Stimulated activated naive CD8-positive, alpha-beta T cell treated with anti-CD3 and anti-CD28 coated beads, Interleukin-15, amount 100 ng/mL, for 72 hours (primary cell): Measurements from ENCODE around the gene CLCN5.
"Not testable (repeated sequence)": the region's sequence is repeated elsewhere in the genome, so short reads cannot be mapped to it uniquely, and the experiment has no call there.

ENCODE experiments used
- ATAC-seq: fragments of 150-1000 bp; cut with Tn5 transposase; 2 replicates; pipeline ENCODE4 v1.10.0; 2021; ENCODE audit warnings: mild to moderate bottlenecking, moderate library complexity
- DNase-seq, 2 donors: peaks; one replicate each; pipeline ENCODE4 v3.0.0; 2021 to 2022
- H3K27ac Mint-ChIP-seq, 2 donors: one replicate each; pipeline ENCODE4 v1.8.0; 2022; ENCODE audit warnings: mild to moderate bottlenecking in 2 of 2, mixed read lengths in 2 of 2, moderate library complexity in 2 of 2
- H3K27me3 Mint-ChIP-seq: one replicate; pipeline ENCODE4 v1.8.0; 2022; ENCODE audit warnings: mixed read lengths
- H3K4me1 Mint-ChIP-seq: one replicate; pipeline ENCODE4 v1.8.0; 2022; ENCODE audit warnings: mild to moderate bottlenecking, mixed read lengths
- H3K4me3 Mint-ChIP-seq, 2 donors: one replicate each; pipeline ENCODE4 v1.8.0; 2022; ENCODE audit warnings: mild to moderate bottlenecking in 2 of 2, mixed read lengths in 2 of 2, moderate library complexity in 1 of 2
- H3K9me3 Mint-ChIP-seq, 2 donors: one replicate each; pipeline ENCODE4 v1.8.0; 2022; ENCODE audit warnings: mixed read lengths in 2 of 2

CLCN5 gene

DNA sequence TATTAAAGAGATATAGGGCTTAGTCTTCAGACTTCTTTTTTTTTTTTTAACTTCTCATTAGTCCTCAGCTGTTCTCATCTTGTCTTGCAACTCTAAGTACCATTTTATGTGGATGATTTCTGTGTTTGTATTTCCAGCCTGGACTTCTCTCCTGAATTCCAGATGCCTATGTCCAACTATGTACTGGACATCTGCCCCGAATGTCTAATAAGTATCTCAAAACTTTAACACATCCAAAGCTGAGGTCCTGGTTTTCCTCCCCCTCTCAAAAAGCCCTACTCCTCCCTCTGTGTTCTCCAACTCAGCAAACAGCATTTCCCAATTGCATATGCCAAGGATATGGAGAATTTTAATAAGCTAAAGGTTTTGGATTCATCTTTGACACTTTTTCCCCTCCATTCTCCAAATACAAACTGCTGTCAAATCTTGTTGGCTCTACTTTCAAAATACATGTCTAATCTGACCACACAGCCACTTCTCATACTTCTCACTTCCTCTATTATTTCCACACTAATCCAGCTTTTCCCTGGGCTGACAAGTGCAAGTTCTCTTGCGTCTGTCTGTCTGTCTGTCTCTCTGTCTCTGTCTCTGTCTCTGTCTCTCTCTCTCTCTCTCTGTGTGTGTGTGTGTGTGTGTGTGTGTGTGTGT lies 79.8 kb downstream of the CLCN5 start:
- Mint-ChIP-seq H3K27ac (no peak overlapping the region), H3K4me3 (no peak overlapping the region), H3K4me1 (peaks cover 6% of the 10 kb centered on the region), H3K9me3 (no peaks in the 10 kb centered on the region), H3K27me3 (no peaks in the 10 kb centered on the region)
- DNase-seq: no peak
- ATAC-seq: no peak

DNA sequence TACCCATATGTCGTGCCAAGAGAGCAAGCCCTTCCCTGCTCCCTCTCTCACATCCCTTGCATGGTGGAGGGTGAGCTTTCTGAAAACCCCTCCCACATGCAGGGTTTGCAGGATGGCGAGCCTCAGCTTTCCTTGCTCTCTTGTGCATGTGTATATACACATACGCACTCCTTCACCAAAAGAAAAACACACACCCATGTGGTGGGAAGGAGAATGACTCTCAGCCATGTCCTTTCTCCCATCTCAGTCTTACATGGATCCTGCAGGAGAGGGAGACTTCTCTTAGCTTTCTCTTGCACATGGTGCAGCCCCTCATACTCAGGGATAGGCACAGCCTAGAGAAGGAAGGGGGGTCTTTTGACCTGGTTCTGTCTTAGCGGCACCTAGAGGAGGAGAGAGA lies 81.1 kb downstream of the CLCN5 start:
- Mint-ChIP-seq H3K27ac (peak overlapping the region in 1 of 2 donors; percentile 48), H3K4me1 (peaks cover 6% of the 10 kb centered on the region), H3K4me3 (no peak overlapping the region), H3K9me3 (no peaks in the 10 kb centered on the region), H3K27me3 (no peaks in the 10 kb centered on the region)
- no peak for DNase-seq
- no peak for ATAC-seq

DNA sequence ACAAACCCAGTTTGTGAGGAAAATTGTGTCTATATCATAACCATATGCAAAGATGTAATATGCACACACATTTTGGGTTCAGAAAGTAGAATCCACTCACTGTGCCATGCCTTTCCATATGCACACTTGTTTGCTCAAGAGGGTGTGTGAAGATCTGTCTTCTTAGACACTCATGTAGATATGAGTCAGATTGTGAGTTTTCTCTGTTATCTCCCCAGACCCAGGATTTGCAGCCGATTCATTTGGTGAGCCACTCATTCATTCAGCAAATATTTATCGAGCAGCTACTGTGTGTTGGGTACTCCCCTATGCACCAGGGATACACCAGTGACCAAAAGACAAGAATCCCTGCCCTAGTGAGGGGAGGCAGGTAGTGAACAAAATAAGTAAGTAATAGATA lies 81.5 kb downstream of the CLCN5 start:
- Mint-ChIP-seq H3K27ac (no peak overlapping the region), H3K9me3 (no peaks in the 10 kb centered on the region), H3K4me3 (no peak overlapping the region), H3K4me1 (peaks cover 6% of the 10 kb centered on the region), H3K27me3 (no peaks in the 10 kb centered on the region)
- ATAC-seq (no peak), DNase-seq (no peak)

- not testable (repeated sequence) for H3K4me3 Mint-ChIP-seq, H3K27me3 Mint-ChIP-seq, H3K27ac Mint-ChIP-seq, DNase-seq, ATAC-seq, H3K4me1 Mint-ChIP-seq
- peaks cover 6 to 22% of the 10 kb centered on the region in 2 donors for H3K9me3 Mint-ChIP-seq
Observed at GRCh38 chrX:50025591-50025990, 103.2 kb downstream of the CLCN5 start.

DNA sequence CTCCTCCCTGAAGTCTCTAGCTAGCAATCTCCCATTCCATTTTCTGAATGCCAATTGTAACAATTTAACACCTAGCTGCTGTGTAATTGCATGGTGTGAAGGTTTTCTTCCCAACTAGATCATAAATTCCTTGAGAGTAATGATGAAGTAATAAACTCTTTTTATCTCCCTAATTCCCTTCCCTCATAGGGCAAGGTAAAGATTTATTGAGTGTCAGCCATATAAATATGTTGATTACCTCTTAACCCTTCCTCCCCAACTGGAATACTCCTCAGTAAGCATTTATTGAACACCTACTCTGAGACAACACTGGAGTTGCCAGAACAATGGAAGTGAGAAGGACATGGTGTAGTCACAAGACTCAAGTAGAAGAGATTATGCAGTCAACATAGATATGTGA lies 112.7 kb downstream of the CLCN5 start:
- Mint-ChIP-seq H3K4me3 (no peak overlapping the region), H3K27me3 (no peaks in the 10 kb centered on the region), H3K27ac (no peak overlapping the region), H3K4me1 (no peaks in the 10 kb centered on the region), H3K9me3 (peaks cover 0 to 6% of the 10 kb centered on the region in 2 donors)
- ATAC-seq (no peak), DNase-seq (no peak)

DNA sequence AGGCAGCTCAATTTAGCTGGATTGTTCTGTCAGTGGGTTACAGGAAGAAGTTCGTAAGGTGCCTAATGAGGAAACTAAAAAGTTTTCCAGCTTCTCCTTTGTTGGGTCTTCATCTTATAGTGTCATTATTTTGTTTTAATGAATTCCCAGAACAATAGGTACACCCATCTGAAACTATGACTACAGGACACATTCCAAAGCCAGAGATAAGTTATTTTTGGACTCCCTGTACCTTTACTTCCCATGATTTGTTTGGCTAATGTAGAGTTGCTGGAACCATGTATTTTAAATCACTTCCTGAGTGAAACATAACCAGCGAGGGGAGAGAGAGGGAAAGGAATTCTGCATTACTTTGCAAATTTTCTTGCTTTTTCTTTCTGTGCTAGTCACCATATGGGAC lies 114.0 kb downstream of the CLCN5 start:
- Mint-ChIP-seq H3K9me3 (peaks cover 0 to 6% of the 10 kb centered on the region in 2 donors), H3K4me1 (no peaks in the 10 kb centered on the region), H3K27ac (no peak overlapping the region), H3K4me3 (no peak overlapping the region), H3K27me3 (no peaks in the 10 kb centered on the region)
- ATAC-seq (no peak), DNase-seq (no peak)

GRCh38 chrX:50045823-50046222 lies 123.4 kb downstream of the CLCN5 start:
- Mint-ChIP-seq H3K9me3 (no peaks in the 10 kb centered on the region), H3K4me3 (no peak overlapping the region), H3K27ac (no peak overlapping the region), H3K4me1 (no peaks in the 10 kb centered on the region), H3K27me3 (no peaks in the 10 kb centered on the region)
- no peak for ATAC-seq
- DNase-seq: no peak

DNA sequence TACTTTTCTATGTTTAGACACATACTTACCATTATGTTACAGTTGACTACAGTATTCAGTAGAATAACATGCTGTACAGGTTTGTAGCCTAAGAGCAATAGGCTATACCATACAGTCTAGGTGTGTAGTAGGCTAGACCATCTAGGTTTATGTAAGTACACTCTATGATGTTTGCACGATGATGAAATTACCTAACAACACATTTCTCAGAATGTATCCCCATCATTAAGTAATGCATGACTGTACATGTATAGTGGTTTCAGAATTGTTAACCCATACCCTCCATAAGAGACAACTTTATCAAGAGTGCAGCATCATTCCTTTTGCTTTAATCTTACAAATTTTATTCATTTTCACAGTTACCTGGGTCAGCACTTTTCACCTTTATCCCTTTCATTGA lies 126.8 kb downstream of the CLCN5 start:
- Mint-ChIP-seq H3K4me1 (no peaks in the 10 kb centered on the region), H3K27me3 (no peaks in the 10 kb centered on the region), H3K9me3 (no peaks in the 10 kb centered on the region), H3K4me3 (no peak overlapping the region), H3K27ac (no peak overlapping the region)
- ATAC-seq: no peak
- DNase-seq: no peak

GRCh38 chrX:50054147-50054546 lies 131.8 kb downstream of the CLCN5 start:
- Mint-ChIP-seq H3K4me3 (no peak overlapping the region), H3K27me3 (no peaks in the 10 kb centered on the region), H3K27ac (no peak overlapping the region), H3K9me3 (no peaks in the 10 kb centered on the region), H3K4me1 (no peaks in the 10 kb centered on the region)
- no peak for DNase-seq
- no peak for ATAC-seq

DNA sequence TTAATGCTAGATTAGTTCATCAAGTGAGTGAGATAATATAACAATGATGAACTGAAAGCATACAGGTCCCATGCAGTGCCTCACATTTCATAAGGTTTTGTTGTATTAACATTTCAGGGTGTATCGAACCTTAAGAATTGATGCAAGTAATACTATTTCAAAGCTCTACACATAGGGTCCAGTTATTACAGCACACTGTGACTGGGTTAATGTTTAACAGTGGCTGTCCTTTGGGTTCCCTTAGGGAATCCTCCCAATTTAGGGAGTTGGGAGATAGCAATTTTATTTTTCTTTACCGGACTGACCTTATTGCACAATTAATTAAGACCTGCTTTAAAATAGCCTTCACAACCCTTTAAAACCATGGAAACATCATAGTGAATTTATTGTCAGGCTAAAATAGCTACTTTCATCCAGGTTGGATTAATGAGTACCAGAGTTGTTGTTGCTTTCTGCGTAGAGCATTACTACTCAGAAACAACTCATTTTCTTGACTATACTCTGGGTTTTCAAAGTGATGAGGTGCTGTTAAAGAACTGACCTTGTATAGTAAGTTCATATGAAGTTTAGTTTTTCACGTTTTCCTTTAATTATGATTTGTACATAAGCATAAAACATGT lies 144.0 kb downstream of the CLCN5 start:
- Mint-ChIP-seq H3K27ac (no peak overlapping the region), H3K4me3 (no peak overlapping the region), H3K4me1 (no peaks in the 10 kb centered on the region), H3K9me3 (no peaks in the 10 kb centered on the region), H3K27me3 (no peaks in the 10 kb centered on the region)
- ATAC-seq (no peak), DNase-seq (no peak)

DNA sequence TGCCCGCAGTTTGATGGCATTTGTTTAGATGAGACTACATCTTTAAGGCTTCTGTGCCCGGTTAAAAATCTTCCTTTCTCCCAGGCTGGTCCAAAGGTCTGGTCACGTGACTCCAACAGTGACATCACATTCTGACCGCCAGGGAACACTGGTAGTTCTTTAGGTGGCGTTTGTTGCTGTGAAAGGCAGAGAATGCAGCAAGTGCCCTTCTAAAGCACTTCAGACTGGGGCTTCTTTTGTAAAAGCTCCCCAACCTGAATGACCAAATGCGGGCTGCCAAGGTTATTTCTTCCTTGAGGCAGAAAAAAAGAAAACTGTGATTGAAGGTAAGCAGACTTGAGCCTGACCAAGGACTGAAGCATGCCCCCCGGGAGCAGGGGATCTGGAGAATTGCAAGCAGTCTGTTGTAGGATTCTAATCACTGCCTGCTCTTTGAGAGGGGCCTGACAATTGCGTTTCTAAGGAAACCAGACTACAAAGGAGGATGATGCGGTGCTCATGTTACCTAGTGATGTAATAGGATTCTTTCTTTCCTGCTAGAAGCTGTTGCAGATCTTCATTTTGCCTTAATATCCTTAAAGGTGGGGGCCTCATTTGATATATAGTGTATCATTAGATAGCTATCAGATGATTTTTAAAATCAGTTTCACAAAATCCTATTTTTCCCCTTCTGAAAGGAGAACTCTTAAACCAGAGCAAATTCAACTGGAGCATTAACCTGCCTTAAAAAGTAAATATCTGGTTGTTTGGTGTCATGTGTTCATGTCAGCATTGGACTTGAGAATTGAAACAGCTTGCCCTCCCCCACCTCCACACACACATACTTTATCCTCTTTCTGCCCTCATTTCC lies 145.3 kb downstream of the CLCN5 start:
- no peak for DNase-seq
- Mint-ChIP-seq H3K4me1 (no peaks in the 10 kb centered on the region), H3K9me3 (no peaks in the 10 kb centered on the region), H3K4me3 (no peak overlapping the region), H3K27me3 (no peaks in the 10 kb centered on the region), H3K27ac (no peak overlapping the region)
- ATAC-seq: no peak

DNA sequence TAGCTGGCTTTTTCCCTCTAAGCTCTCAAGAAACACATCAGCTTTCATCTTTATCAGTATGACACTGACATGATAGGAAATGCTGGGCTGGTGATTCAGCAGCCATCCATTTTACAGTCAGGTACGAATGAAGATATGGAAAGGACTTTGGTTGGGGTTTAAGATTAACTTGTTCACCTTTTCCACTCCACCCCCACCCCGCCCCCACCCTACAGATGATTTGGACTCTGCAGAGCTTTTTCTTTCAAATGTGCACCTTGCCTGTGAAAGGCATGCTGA lies 145.8 kb downstream of the CLCN5 start:
- Mint-ChIP-seq H3K4me1 (no peaks in the 10 kb centered on the region), H3K27ac (no peak overlapping the region), H3K27me3 (no peaks in the 10 kb centered on the region), H3K9me3 (no peaks in the 10 kb centered on the region), H3K4me3 (no peak overlapping the region)
- DNase-seq: no peak
- no peak for ATAC-seq

DNA sequence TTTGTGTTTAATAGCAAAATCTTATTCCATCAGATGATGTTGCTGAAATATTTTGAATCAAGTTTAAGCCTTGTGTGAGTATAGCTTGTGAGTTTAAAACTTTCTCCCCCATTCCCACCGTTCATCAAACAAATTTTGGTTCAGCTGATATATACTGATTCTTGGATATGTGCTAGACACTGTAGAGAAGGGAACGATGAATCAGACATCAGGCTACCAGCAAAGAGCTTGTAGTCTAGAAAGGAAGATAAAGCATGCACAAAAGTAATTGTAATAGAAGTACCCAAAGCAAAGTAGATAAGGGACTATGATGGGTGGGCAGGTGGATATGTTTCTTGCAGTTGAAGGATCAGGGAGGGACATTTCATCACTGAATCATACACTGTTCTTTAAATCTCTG lies 146.5 kb downstream of the CLCN5 start:
- Mint-ChIP-seq H3K27ac (no peak overlapping the region), H3K9me3 (no peaks in the 10 kb centered on the region), H3K4me1 (no peaks in the 10 kb centered on the region), H3K27me3 (no peaks in the 10 kb centered on the region), H3K4me3 (no peak overlapping the region)
- no peak for ATAC-seq
- DNase-seq: no peak

DNA sequence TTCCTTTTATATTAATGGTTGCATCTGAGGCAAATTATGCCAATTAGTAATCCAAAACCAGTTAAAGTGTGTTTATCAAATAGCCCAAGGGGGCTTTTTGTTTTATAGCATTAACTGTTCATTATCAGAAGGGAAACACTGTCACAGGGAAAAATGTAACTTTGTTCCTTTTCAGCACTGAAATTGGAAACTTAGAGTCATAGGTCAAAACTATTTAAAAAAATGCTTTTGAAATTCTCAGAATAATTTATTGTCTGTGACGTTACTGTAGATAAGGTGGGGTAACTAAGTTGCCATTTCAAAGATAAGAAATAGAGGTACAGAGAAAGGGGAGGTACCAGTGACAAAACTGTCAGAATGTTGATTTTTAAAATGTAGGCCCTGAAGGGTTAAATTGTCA lies 149.1 kb downstream of the CLCN5 start:
- no peak overlapping the region for H3K4me3 Mint-ChIP-seq
- ATAC-seq: no peak
- no peak overlapping the region for H3K27ac Mint-ChIP-seq

DNA sequence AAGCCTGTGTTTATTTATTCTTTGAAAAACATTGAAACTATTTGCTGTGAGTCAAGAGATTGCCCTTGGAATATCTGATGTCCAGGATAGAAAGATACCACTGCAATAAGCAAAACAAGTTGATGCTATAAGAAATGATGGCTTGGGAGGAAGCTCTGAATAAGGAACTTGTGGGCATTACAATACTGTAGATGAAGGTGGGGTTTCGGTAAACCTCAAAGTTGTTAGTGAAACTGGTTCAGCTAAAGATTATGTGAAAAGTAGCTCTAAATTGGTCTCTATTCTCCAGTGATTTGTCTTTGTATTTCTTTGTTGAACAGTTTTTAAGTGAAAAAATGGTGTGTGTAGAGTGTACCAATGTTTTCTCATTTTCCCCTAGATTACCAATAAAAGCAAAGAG lies 149.7 kb downstream of the CLCN5 start:
- H3K27me3 Mint-ChIP-seq: no peaks in the 10 kb centered on the region
- H3K9me3 Mint-ChIP-seq: no peaks in the 10 kb centered on the region
- ATAC-seq (no peak), DNase-seq (no peak)
- H3K4me1 Mint-ChIP-seq: no peaks in the 10 kb centered on the region
- no peak overlapping the region for H3K4me3 Mint-ChIP-seq
- H3K27ac Mint-ChIP-seq: no peak overlapping the region

More for the DNA sequence above, 149.1 kb downstream of the CLCN5 start:
- H3K4me1 Mint-ChIP-seq: no peaks in the 10 kb centered on the region
- H3K27me3 Mint-ChIP-seq: no peaks in the 10 kb centered on the region
- H3K9me3 Mint-ChIP-seq: no peaks in the 10 kb centered on the region
- DNase-seq: no peak

DNA sequence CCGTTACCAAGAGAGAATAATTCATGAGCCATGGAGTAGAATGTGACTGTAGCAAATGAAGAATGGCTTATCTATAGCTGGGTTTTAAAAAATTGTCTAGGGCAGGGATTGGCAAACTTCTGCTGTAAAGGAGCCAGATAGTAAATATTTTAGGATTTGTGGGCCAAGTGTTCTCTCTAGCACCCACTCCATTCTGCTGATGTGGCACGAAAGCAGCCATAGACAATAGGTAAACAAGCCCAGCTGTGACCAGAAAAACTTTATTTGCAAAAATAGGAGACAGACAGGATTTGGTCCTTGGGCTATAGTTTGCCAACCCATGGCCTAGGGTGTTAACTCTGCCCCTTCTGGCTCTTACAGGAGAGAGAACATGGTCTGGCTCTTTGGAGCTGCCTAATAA lies 151.2 kb downstream of the CLCN5 start:
- H3K4me3 Mint-ChIP-seq: no peak overlapping the region
- no peaks in the 10 kb centered on the region for H3K4me1 Mint-ChIP-seq
- H3K27ac Mint-ChIP-seq: no peak overlapping the region
- DNase-seq (no peak), ATAC-seq (no peak)
- H3K27me3 Mint-ChIP-seq: no peaks in the 10 kb centered on the region
- H3K9me3 Mint-ChIP-seq: no peaks in the 10 kb centered on the region
